ENCODE data around the gene ATP6V0A1. TPM values are rescaled to one million over a fixed set of nuclear protein-coding genes. Genes with fewer than 3 reads are reported as not detected.

Gene ATP6V0A1
- total RNA-seq, 4 donors from 2014 or later, result 91.8 to 313 (median 115) TPM

DNA sequence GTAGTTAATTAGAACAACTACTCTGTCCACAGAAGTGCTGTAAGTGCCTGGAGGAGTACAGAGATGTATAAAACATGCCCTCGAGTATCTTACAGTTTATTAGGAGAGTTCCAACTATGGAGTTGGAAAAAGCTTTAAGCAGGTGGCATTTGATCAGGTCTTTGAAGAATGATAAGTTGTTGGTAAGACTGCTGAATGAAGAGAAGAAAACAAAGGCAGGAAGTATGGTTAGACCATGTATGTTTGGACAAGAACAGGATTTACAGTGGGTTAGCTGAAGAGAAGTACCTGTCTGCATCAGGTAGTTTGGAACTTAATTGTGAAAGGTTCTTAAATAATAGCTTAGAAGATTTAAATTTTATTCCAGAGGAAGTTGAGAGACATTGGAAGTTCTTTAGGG is 29.4 kb downstream of the ATP6V0A1 start:
- 85 to 100% methylated on average over 1 of the region's 1 CpG for WGBS, 2 donors (ENCODE audit: low coverage in 1 of 2)
- in situ Hi-C loops (cut with MboI; ENCODE audit: low pct_ligation_motif_present in 1 of 4, low pct_unique_long_range_greater_than_20kb in 1 of 4, low sequenced_read_pairs in 3 of 4), result no loop called here
- DNase-seq, result no peak

DNA sequence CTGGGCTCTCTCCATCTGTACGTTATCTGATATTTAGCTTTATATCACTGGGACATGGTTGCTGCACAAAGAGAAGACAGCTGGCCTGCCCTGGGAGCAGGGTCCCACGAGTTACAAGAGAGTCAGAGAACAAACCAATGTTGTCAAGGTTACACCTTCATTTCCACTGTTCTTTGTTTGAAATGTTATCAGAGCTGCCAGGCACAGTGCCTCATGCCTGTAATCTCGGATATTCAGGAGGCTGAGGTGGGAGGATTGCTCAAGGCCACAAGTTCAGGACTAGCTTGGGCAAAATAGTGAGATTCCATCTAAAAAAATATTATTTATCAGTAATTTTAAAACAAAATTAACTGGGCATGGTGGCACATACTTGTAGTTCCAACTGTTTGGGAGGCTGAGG is 34.6 kb downstream of the ATP6V0A1 start:
- DNase-seq, result no peak
- 58 to 83% methylated on average over 2 to 3 of the region's 3 CpGs for WGBS, 2 donors (ENCODE audit: low coverage in 1 of 2)
- Histone ChIP-seq H3K9me3 (no peaks in the 10 kb centered on the region), H3K27ac (no peak overlapping the region), H3K27me3 (no peaks in the 10 kb centered on the region), H3K4me1 (peaks cover 0 to 4% (median 0%) of the 10 kb centered on the region in 4 donors), H3K4me3 (no peak overlapping the region), H3K36me3 (peaks cover 0 to 80% (median 36%) of the 10 kb centered on the region in 4 donors)
- intact Hi-C loops (cut with DNase I; ENCODE audit: low total_unique reads), result no loop called here
- TF ChIP-seq EP300 (IDR thresholded peaks at IDR 0.05; ENCODE audit: low read depth) (no peak), CTCF (IDR thresholded peaks at IDR 0.05) (no peak), POLR2A (IDR thresholded peaks at IDR 0.05) (no peak), POLR2AphosphoS5 (IDR thresholded peaks at IDR 0.05) (no peak)
- in situ Hi-C loops (cut with MboI; ENCODE audit: low pct_ligation_motif_present in 1 of 4, low pct_unique_long_range_greater_than_20kb in 1 of 4, low sequenced_read_pairs in 3 of 4), result no loop called here

More for the DNA sequence above, 29.4 kb downstream of the ATP6V0A1 start:
- no peaks in the 10 kb centered on the region for H3K9me3 ChIP-seq
- no peak overlapping the region for H3K27ac ChIP-seq
- no peak for TF ChIP-seq POLR2AphosphoS5 (IDR thresholded peaks at IDR 0.05)
- no peak for TF ChIP-seq POLR2A (IDR thresholded peaks at IDR 0.05)
- TF ChIP-seq EP300 (IDR thresholded peaks at IDR 0.05; ENCODE audit: low read depth), result no peak
- no peak for TF ChIP-seq CTCF (IDR thresholded peaks at IDR 0.05)
- intact Hi-C loops (cut with DNase I; ENCODE audit: low total_unique reads), result no loop called here
- H3K4me3 ChIP-seq, result no peak overlapping the region
- peaks cover 0 to 71% (median 35%) of the 10 kb centered on the region in 4 donors for H3K36me3 ChIP-seq
- H3K27me3 ChIP-seq, result no peaks in the 10 kb centered on the region
- peaks cover 0 to 3% (median 0%) of the 10 kb centered on the region in 4 donors for H3K4me1 ChIP-seq

- intact Hi-C loops (cut with DNase I; ENCODE audit: low total_unique reads), result no loop called here
- Histone ChIP-seq H3K36me3 (peaks cover 0 to 74% (median 36%) of the 10 kb centered on the region in 4 donors), H3K27ac (no peak overlapping the region), H3K9me3 (no peaks in the 10 kb centered on the region), H3K27me3 (no peaks in the 10 kb centered on the region), H3K4me3 (no peak overlapping the region), H3K4me1 (peaks cover 0 to 4% (median 0%) of the 10 kb centered on the region in 4 donors)
- in situ Hi-C loops (cut with MboI; ENCODE audit: low pct_ligation_motif_present in 1 of 4, low pct_unique_long_range_greater_than_20kb in 1 of 4, low sequenced_read_pairs in 3 of 4), result no loop called here
- TF ChIP-seq POLR2A (IDR thresholded peaks at IDR 0.05), result no peak
- no peak for TF ChIP-seq EP300 (IDR thresholded peaks at IDR 0.05; ENCODE audit: low read depth)
- TF ChIP-seq CTCF (IDR thresholded peaks at IDR 0.05), result no peak
- TF ChIP-seq POLR2AphosphoS5 (IDR thresholded peaks at IDR 0.05), result no peak
- DNase-seq, result no peak
- 68 to 78% methylated on average over 4 of the region's 4 CpGs for WGBS, 2 donors (ENCODE audit: low coverage in 1 of 2)
These were observed 36.0 kb downstream of the ATP6V0A1 start for GRCh38 chr17:42494673-42495072.

DNA sequence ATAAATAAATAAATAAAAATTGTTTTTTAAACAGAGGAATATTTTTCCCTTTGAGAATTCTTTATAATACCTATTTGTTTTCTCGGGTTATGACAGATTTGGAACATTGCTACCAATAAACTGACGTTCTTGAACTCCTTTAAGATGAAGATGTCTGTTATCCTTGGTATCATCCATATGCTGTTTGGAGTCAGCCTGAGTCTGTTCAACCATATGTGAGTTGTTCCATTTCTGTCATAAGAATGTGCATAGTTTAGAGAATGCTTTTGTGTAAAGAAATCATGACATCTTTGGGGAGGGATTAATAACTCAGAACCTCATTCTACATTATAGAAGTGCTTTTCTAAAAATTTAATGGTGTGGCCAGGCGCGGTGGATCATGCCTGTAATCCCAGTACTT is 40.1 kb downstream of the ATP6V0A1 start:
- DNase-seq, result no peak
- no peaks in the 10 kb centered on the region for H3K27me3 ChIP-seq
- no peaks in the 10 kb centered on the region for H3K9me3 ChIP-seq
- H3K36me3 ChIP-seq, result peaks cover 0 to 76% (median 38%) of the 10 kb centered on the region in 4 donors
- no peak overlapping the region for H3K4me3 ChIP-seq
- TF ChIP-seq POLR2AphosphoS5 (IDR thresholded peaks at IDR 0.05) (no peak), EP300 (IDR thresholded peaks at IDR 0.05; ENCODE audit: low read depth) (no peak)
- H3K4me1 ChIP-seq, result peaks cover 0 to 4% (median 0%) of the 10 kb centered on the region in 4 donors
- intact Hi-C loops (cut with DNase I; ENCODE audit: low total_unique reads), result no loop called here
- no peak overlapping the region for H3K27ac ChIP-seq
- in situ Hi-C loops (cut with MboI; ENCODE audit: low pct_ligation_motif_present in 1 of 4, low pct_unique_long_range_greater_than_20kb in 1 of 4, low sequenced_read_pairs in 3 of 4), result no loop called here
- WGBS, 2 donors (ENCODE audit: low coverage in 1 of 2), result 89 to 94% methylated on average over 2 to 4 of the region's 4 CpGs

GRCh38 chr17:42502091-42502490 is 43.4 kb downstream of the ATP6V0A1 start:
- 77 to 80% methylated on average over 3 to 5 of the region's 5 CpGs for WGBS, 2 donors (ENCODE audit: low coverage in 1 of 2)
- TF ChIP-seq POLR2AphosphoS5 (IDR thresholded peaks at IDR 0.05), result no peak
- no peak for TF ChIP-seq EP300 (IDR thresholded peaks at IDR 0.05; ENCODE audit: low read depth)
- no peak for TF ChIP-seq POLR2A (IDR thresholded peaks at IDR 0.05)
- TF ChIP-seq CTCF (IDR thresholded peaks at IDR 0.05), result no peak
- Histone ChIP-seq H3K36me3 (peaks cover 0 to 66% (median 24%) of the 10 kb centered on the region in 4 donors), H3K27ac (no peak overlapping the region), H3K4me3 (no peak overlapping the region), H3K9me3 (no peaks in the 10 kb centered on the region), H3K27me3 (no peaks in the 10 kb centered on the region), H3K4me1 (no peaks in the 10 kb centered on the region)
- in situ Hi-C loops (cut with MboI; ENCODE audit: low pct_ligation_motif_present in 1 of 4, low pct_unique_long_range_greater_than_20kb in 1 of 4, low sequenced_read_pairs in 3 of 4) (loop anchor here in 2 of 4 donors (25.0 kb wide), 3 partner anchors 90 to 190 kb away; partner anchors contain the start of gene CAVIN1 (in 1 of the 2)), intact Hi-C loops (cut with DNase I; ENCODE audit: low total_unique reads) (no loop called here)
- DNase-seq, result no peak
